Peyer's patch (tissue), 4 donors: Measurements from ENCODE around the gene MICALL1. TPM values are rescaled to one million over a fixed set of nuclear protein-coding genes. Genes with fewer than 3 reads are reported as not detected.

Source experiments
- DNase-seq, 3 donors: peaks; one replicate each; pipeline ENCODE4 v3.0.0-alpha.2; 2017 to 2019
- H3K27ac ChIP-seq, 4 donors: fragments of 200-600 bp; sonication (generic); one replicate each; pipeline ENCODE4 v1.5.1; 2016 to 2019
- H3K27me3 ChIP-seq, 2 donors: fragments of 200-600 bp; sonication (generic); one replicate each; pipeline ENCODE4 v1.5.1; 2019
- H3K36me3 ChIP-seq, 3 donors: fragments of 200-600 bp; sonication (generic); one replicate each; pipeline ENCODE4 v1.5.1; 2016 to 2019
- H3K4me1 ChIP-seq, 4 donors: fragments of 200-600 bp; sonication (generic); one replicate each; pipeline ENCODE4 v1.5.1; 2016 to 2019
- H3K4me3 ChIP-seq, 4 donors: fragments of 200-600 bp; sonication (generic); 1 replicate in 3 of 4; 2 replicates in 1 of 4; pipeline ENCODE4 v1.5.1; 2016 to 2019; ENCODE audit warnings: mild to moderate bottlenecking in 1 of 4
- H3K9me3 ChIP-seq, 4 donors: fragments of 200-600 bp; sonication (generic); one replicate each; pipeline ENCODE4 v1.5.1; 2016 to 2019; ENCODE audit warnings: mild to moderate bottlenecking in 1 of 4
- POLR2A ChIP-seq, 2 donors: fragments of 450-650 bp; IDR thresholded peaks; one replicate each; pipeline ENCODE4 v1.5.1; 2017; ENCODE audit warnings: antibody characterized with exemption in 2 of 2, mild to moderate bottlenecking in 2 of 2, moderate library complexity in 2 of 2
- total RNA-seq, 4 donors: library from RNA; depleted of rRNA; stranded (reverse); fragments of >200 nt; gene quantifications; one replicate each; pipeline ENCODE4 v1.1.0, GENCODE V29; 2016
- TF ChIP-seq, protein P1 (sequence below), 6 experiments: fragments of 450-650 bp in 4 of 6; fragments of 200-600 bp in 2 of 6; sonication (generic) in 1 of 6; IDR thresholded peaks; one replicate each; pipeline ENCODE4 v1.5.1; 2017 to 2019; ENCODE audit warnings: antibody characterized with exemption in 6 of 6, mild to moderate bottlenecking in 3 of 6, moderate library complexity in 1 of 6

MICALL1 gene
- total RNA-seq, 4 donors from 2014 or later = 24.5 to 49.0 (median 31.8) TPM

DNA sequence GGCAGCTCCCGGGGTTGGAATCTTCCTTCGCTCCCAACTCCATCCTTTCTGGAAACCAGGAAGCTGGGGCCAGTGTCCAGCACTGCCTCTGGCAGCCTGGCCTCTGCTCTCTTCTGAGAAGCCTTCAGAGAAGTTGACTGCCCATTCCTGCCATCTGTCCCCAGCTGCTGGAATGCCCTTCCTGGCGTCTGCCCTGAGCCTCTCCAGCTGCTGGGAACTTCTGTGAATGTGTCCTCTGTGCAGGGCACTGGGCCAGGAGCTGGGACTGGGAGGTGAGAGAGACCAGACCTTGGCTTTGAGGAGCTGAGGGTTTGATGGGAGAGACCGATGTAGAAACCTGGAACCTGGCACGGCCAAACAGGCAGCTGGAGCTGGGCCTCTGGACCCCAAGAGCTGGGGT, 84.2 kb downstream of the MICALL1 start:
- no peaks in the 10 kb centered on the region for H3K27me3 ChIP-seq
- no peak overlapping the region for H3K27ac ChIP-seq
- H3K4me1 ChIP-seq = no peaks in the 10 kb centered on the region
- DNase-seq = no peak
- no peaks in the 10 kb centered on the region for H3K9me3 ChIP-seq
- no peaks in the 10 kb centered on the region for H3K36me3 ChIP-seq
- no peak for TF ChIP-seq POLR2A (IDR thresholded peaks at IDR 0.05)
- TF ChIP-seq, protein P1, sequence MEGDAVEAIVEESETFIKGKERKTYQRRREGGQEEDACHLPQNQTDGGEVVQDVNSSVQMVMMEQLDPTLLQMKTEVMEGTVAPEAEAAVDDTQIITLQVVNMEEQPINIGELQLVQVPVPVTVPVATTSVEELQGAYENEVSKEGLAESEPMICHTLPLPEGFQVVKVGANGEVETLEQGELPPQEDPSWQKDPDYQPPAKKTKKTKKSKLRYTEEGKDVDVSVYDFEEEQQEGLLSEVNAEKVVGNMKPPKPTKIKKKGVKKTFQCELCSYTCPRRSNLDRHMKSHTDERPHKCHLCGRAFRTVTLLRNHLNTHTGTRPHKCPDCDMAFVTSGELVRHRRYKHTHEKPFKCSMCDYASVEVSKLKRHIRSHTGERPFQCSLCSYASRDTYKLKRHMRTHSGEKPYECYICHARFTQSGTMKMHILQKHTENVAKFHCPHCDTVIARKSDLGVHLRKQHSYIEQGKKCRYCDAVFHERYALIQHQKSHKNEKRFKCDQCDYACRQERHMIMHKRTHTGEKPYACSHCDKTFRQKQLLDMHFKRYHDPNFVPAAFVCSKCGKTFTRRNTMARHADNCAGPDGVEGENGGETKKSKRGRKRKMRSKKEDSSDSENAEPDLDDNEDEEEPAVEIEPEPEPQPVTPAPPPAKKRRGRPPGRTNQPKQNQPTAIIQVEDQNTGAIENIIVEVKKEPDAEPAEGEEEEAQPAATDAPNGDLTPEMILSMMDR (IDR thresholded peaks at IDR 0.05) = no peak
- no peak overlapping the region for H3K4me3 ChIP-seq

DNA sequence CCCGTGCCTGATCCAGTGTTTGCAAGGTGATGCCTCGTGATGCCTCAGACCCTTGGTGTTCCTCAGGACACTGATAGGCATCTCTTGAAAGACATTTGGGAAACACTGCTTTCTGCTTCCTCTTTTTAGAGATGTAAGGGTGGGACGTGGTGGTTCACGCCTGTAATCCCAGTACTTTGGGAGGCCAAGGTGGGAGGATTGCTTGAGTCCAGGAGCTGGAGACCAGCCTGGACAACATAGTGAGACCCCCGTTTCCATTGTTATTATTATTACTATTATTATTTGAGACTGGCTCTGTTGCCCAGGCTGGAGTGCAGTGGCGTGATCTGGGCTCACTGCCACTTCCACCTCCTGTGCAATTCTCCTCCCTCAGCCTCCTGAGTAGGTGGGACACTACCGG, 84.8 kb downstream of the MICALL1 start:
- Histone ChIP-seq H3K27ac (no peak overlapping the region), H3K4me3 (no peak overlapping the region), H3K36me3 (no peaks in the 10 kb centered on the region), H3K4me1 (peaks cover 0 to under 1% (median 0%) of the 10 kb centered on the region in 4 donors), H3K9me3 (no peaks in the 10 kb centered on the region), H3K27me3 (no peaks in the 10 kb centered on the region)
- no peak for DNase-seq
- TF ChIP-seq POLR2A (IDR thresholded peaks at IDR 0.05) = no peak

DNA sequence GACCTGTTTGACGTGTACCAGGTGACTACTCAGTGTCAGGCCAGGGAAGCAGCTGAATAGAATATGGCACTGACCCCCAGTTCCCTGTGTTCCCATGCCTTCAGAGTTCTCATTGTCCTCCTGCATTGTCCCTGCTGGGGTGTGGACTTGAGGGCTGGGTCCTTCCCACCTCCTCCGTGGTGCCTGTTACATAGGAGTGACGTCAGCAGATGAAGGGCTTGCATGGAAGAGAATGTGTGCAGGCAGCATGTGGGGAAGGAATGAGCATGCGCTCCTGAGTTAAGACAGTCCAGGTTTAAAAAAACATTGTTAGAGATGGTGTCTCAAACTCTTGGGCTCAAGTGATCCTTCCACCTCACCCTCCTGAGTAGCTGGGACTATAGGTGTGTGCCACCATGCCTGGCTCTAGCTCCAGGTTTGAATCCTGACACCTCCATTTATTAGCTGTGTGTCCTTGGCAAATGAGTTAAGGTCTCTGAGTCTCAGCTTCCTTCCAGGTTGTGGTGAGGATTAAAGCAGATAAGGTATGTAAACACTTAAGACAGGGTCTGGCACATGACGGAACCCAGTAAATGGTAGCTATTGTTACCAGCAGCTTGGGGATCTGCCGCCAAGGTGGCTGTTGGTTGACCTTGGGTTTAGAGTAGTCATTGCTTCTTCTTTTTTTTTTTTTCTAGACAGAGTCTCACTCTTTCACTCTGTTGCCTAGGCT, 85.8 kb downstream of the MICALL1 start:
- TF ChIP-seq, protein P1 (IDR thresholded peaks at IDR 0.05) = no peak
- Histone ChIP-seq H3K4me1 (peaks cover 0 to 9% (median 0%) of the 10 kb centered on the region in 4 donors), H3K27me3 (no peaks in the 10 kb centered on the region), H3K27ac (no peak overlapping the region), H3K36me3 (no peaks in the 10 kb centered on the region), H3K9me3 (no peaks in the 10 kb centered on the region), H3K4me3 (no peak overlapping the region)
- DNase-seq = no peak

Other genes with a start within 250 kb of the MICALL1 start
- gene PDXP, start 247.6 kb upstream of the MICALL1 start, total RNA-seq = 100 to 1,000 TPM in 3 of 4 donors, 10 to 100 TPM in 1; 19.0 to 146 (median 111) TPM
- gene LGALS1, start 230.7 kb upstream of the MICALL1 start, total RNA-seq = 100 to 1,000 TPM in 1 of 4 donors, 10 to 100 TPM in 3; 44.8 to 352 (median 73.5) TPM
- gene NOL12, start 220.0 kb upstream of the MICALL1 start, total RNA-seq = 100 to 1,000 TPM in 1 of 4 donors, 10 to 100 TPM in 3; 37.5 to 144 (median 57.1) TPM
- gene TRIOBP, start 209.2 kb upstream of the MICALL1 start, total RNA-seq = 10 to 100 TPM; 54.6 to 89.1 (median 83.6) TPM
- gene GCAT, start 98.4 kb upstream of the MICALL1 start, total RNA-seq = 1 to 10 TPM; 3.8 to 9.3 (median 8.9) TPM
- gene GALR3, start 82.9 kb upstream of the MICALL1 start, total RNA-seq = not detected
- gene ANKRD54, start 62.0 kb upstream of the MICALL1 start, total RNA-seq = 10 to 100 TPM; 24.9 to 43.3 (median 33.8) TPM
- gene EIF3L, start 56.9 kb upstream of the MICALL1 start, total RNA-seq = 100 to 1,000 TPM; 123 to 229 (median 185) TPM
- gene C22orf23, start 47.3 kb downstream of the MICALL1 start, total RNA-seq = under 1 TPM in 1 of 4 donors, not detected in 3; 0.85 TPM
- gene POLR2F, start 47.4 kb downstream of the MICALL1 start, total RNA-seq = 10 to 100 TPM; 51.1 to 97.4 (median 55.2) TPM
- 1 to 10 TPM in 1 of 4 donors, under 1 TPM in 2, not detected in 1; 0.35 to 1.1 (median 0.66) TPM for gene SOX10, start 78.3 kb downstream of the MICALL1 start, total RNA-seq
- 10 to 100 TPM; 40.8 to 51.7 (median 46.4) TPM for gene PICK1, start 151.1 kb downstream of the MICALL1 start, total RNA-seq
- not detected for gene SLC16A8, start 177.9 kb downstream of the MICALL1 start, total RNA-seq
- 100 to 1,000 TPM in 3 of 4 donors, 10 to 100 TPM in 1; 83.3 to 421 (median 306) TPM for gene BAIAP2L2, start 204.4 kb downstream of the MICALL1 start, total RNA-seq